HCT116 (cell line): Measurements from ENCODE around the gene CDC42EP4. TPM values are rescaled to one million over a fixed set of nuclear protein-coding genes. Genes with fewer than 3 reads are reported as not detected.

ENCODE experiments used
- ATAC-seq: fragments of 200-7000 bp; cut with Tn5 transposase; 2 replicates; pipeline ENCODE4 v1.9.1; 2020; ENCODE audit warnings: mild to moderate bottlenecking, moderate library complexity
- BruUV-seq: library from RNA; stranded (reverse); fragments of 400-500 nt; replicated peaks from 2 replicates; lab custom pipeline; 2021; lab: Mats Ljungman, UMichigan
- CTCF ChIA-PET: fragments of 300-600 bp; sonication (Branson Sonifier 250); formaldehyde crosslinking; loops from one replicate; lab custom pipeline; 2021; ENCODE audit warnings: antibody characterized with exemption; lab: Charles Lee
- POLR2A ChIA-PET: fragments of 300-600, 350-600 bp; sonication (Branson Sonifier 250); formaldehyde crosslinking; loops from one replicate; lab custom pipeline; 2021; ENCODE audit warnings: antibody characterized with exemption; lab: Charles Lee
- RAD21 ChIA-PET, 2 experiments: fragments of 300-600 bp; sonication (Branson Sonifier 250); formaldehyde crosslinking; loops; one replicate each; lab custom pipeline; 2023; ENCODE audit warnings: low total read pairs in 2 of 2; ENCODE audit not compliant: uncharacterized antibody in 2 of 2, unreplicated experiment in 2 of 2, low non-redundant PET in 1 of 2; lab: Charles Lee
- DNase-seq: peaks from one replicate; pipeline ENCODE4 v3.0.0-alpha.2; 2010; ENCODE audit warnings: low read depth, low spot score
- H2AFZ ChIP-seq: fragments of 200-600 bp; shearing (Covaris generic), sonication (generic); 2 replicates; pipeline ENCODE4 v1.6.1; 2017; ENCODE audit warnings: low read depth, mixed run types, mixed read lengths, antibody characterized with exemption, low read length; ENCODE audit not compliant: poor library complexity, severe bottlenecking
- H3K27ac ChIP-seq: 2 replicates; pipeline ENCODE4 v1.5.1; 2012; ENCODE audit warnings: low read depth, low read length
- H3K27me3 ChIP-seq: fragments of 200-600 bp; sonication (generic); 2 replicates; pipeline ENCODE4 v1.6.1; 2016; ENCODE audit warnings: mixed run types, low read length, mixed read lengths; ENCODE audit not compliant: insufficient read depth
- H3K36me3 ChIP-seq, 2 experiments: fragments of 200-500 bp in 1 of 2; fragments of 200-600 bp in 1 of 2; sonication (Bioruptor generic) in 1 of 2; sonication (generic) in 1 of 2; 2 replicates each; pipeline versions ENCODE4 v1.5.1 to v1.6.1; 2014 to 2016; ENCODE audit warnings: low read length in 2 of 2, inconsistent platforms in 1 of 2, mixed read lengths in 1 of 2, mixed run types in 1 of 2; ENCODE audit not compliant: insufficient read depth in 2 of 2, control insufficient read depth in 1 of 2
- H3K4me1 ChIP-seq, 2 experiments: fragments of 200-600 bp in 1 of 2; sonication (generic) in 1 of 2; 2 replicates each; pipeline versions ENCODE4 v1.5.1 to v1.6.1; 2012 to 2017; ENCODE audit warnings: low read length in 2 of 2, inconsistent platforms in 1 of 2, mild to moderate bottlenecking in 1 of 2, mixed read lengths in 1 of 2, mixed run types in 1 of 2, moderate library complexity in 1 of 2; ENCODE audit not compliant: insufficient read depth in 2 of 2, control insufficient read depth in 1 of 2
- H3K4me2 ChIP-seq: fragments of 200-600 bp; sonication (generic); 2 replicates; pipeline ENCODE4 v1.6.1; 2017; ENCODE audit warnings: mixed run types, low read length, mixed read lengths
- H3K4me3 ChIP-seq, 2 experiments: fragments of 200-600 bp in 1 of 2; sonication (generic) in 1 of 2; replicated peaks in 1 of 2; 2 replicates each; pipeline ENCODE4 v1.5.1; 2011 to 2016; ENCODE audit warnings: low read length in 2 of 2, control low read depth in 1 of 2, low read depth in 1 of 2, mild to moderate bottlenecking in 1 of 2, mixed read lengths in 1 of 2, mixed run types in 1 of 2
- H3K79me2 ChIP-seq: fragments of 200-600 bp; sonication (generic); 2 replicates; pipeline ENCODE4 v1.6.1; 2017; ENCODE audit warnings: mild to moderate bottlenecking, mixed run types, low read length, moderate library complexity, mixed read lengths; ENCODE audit not compliant: insufficient read depth
- H3K9ac ChIP-seq: fragments of 200-600 bp; sonication (generic); 2 replicates; pipeline ENCODE4 v1.6.1; 2016; ENCODE audit warnings: low read length, mixed read lengths
- H3K9me2 ChIP-seq: fragments of 200-600 bp; sonication (generic), shearing (Covaris generic); 2 replicates; pipeline ENCODE4 v1.6.1; 2017; ENCODE audit warnings: mixed run types, mild to moderate bottlenecking, moderate library complexity; ENCODE audit not compliant: insufficient read depth
- H3K9me3 ChIP-seq, 2 experiments: fragments of 200-500 bp in 1 of 2; fragments of 200-600 bp in 1 of 2; sonication (Bioruptor generic) in 1 of 2; sonication (generic) in 1 of 2; 2 replicates each; pipeline ENCODE4 v1.6.1; 2014 to 2017; ENCODE audit warnings: low read length in 2 of 2, mixed read lengths in 2 of 2, inconsistent platforms in 1 of 2, low read depth in 1 of 2, mild to moderate bottlenecking in 1 of 2, mixed run types in 1 of 2, moderate library complexity in 1 of 2; ENCODE audit not compliant: control insufficient read depth in 1 of 2, insufficient read depth in 1 of 2
- H4K20me1 ChIP-seq: fragments of 200-600 bp; sonication (generic), shearing (Covaris generic); 2 replicates; pipeline ENCODE4 v1.6.1; 2017; ENCODE audit warnings: mixed run types, mild to moderate bottlenecking, moderate library complexity; ENCODE audit not compliant: insufficient read depth
- CBX3 ChIP-seq: IDR thresholded peaks from 2 replicates; pipeline ENCODE4 v1.6.1; 2012; ENCODE audit warnings: low read depth
- CEBPB ChIP-seq: IDR thresholded peaks from 2 replicates; pipeline ENCODE4 v1.6.1; 2012; ENCODE audit warnings: low read depth
- ELF1 ChIP-seq: IDR thresholded peaks from 2 replicates; pipeline ENCODE4 v1.6.1; 2012; ENCODE audit warnings: low read depth, borderline replicate concordance
- EZH2 ChIP-seq: fragments of 200-600 bp; sonication (generic); IDR thresholded peaks from 2 replicates; pipeline ENCODE4 v1.6.1; 2017; ENCODE audit warnings: antibody characterized with exemption, mixed run types
- EZH2phosphoT487 ChIP-seq: fragments of 200-600 bp; IDR thresholded peaks from 2 replicates; pipeline ENCODE4 v1.6.1; 2018; ENCODE audit warnings: antibody characterized with exemption, borderline replicate concordance
- FOSL1 ChIP-seq: IDR thresholded peaks from 2 replicates; pipeline ENCODE4 v1.6.1; 2012; ENCODE audit warnings: low read depth
- JUND ChIP-seq: IDR thresholded peaks from 2 replicates; pipeline ENCODE4 v1.6.1; 2012
- POLR2A ChIP-seq: IDR thresholded peaks from 2 replicates; pipeline ENCODE4 v1.7.0; 2011; ENCODE audit warnings: borderline replicate concordance; ENCODE audit not compliant: insufficient read depth, insufficient read length; ENCODE audit errors: extremely low read depth
- POLR2AphosphoS5 ChIP-seq: IDR thresholded peaks from 2 replicates; pipeline ENCODE4 v1.6.1; 2011; ENCODE audit warnings: mild to moderate bottlenecking, low read depth, low read length, moderate library complexity
- RAD21 ChIP-seq: IDR thresholded peaks from 2 replicates; pipeline ENCODE4 v1.6.1; 2012; ENCODE audit warnings: low read depth, mild to moderate bottlenecking
- SIN3A ChIP-seq: IDR thresholded peaks from 2 replicates; pipeline ENCODE4 v1.6.1; 2012; ENCODE audit warnings: low read depth
- SP1 ChIP-seq: IDR thresholded peaks from 2 replicates; pipeline ENCODE4 v1.6.1; 2012; ENCODE audit warnings: low read depth
- TCF7L2 ChIP-seq: IDR thresholded peaks from 2 replicates; pipeline ENCODE4 v1.7.0; 2011; ENCODE audit warnings: borderline replicate concordance, inconsistent platforms; ENCODE audit not compliant: insufficient read depth, insufficient read length; ENCODE audit errors: extremely low read depth
- ZFX ChIP-seq: fragments of 450-650 bp; IDR thresholded peaks from 2 replicates; pipeline ENCODE4 v1.6.1; 2017
- intact Hi-C: fragments of 100-400 bp; cut with micrococcal nuclease; formaldehyde crosslinking; loops from 2 replicates; pipeline ENCODE4 v1.10.0; 2022
- total RNA-seq: library from RNA; stranded (reverse); gene quantifications from one replicate; pipeline ENCODE4 v1.2.1, GENCODE V29; 2021; ENCODE audit not compliant: unreplicated experiment
- TF ChIP-seq, protein P1 (sequence below): IDR thresholded peaks from 2 replicates; pipeline ENCODE4 v1.6.1; 2012; ENCODE audit warnings: low read depth

The CDC42EP4 gene
- total RNA-seq, 1 experiment from 2014 or later, result 54.9 TPM

DNA sequence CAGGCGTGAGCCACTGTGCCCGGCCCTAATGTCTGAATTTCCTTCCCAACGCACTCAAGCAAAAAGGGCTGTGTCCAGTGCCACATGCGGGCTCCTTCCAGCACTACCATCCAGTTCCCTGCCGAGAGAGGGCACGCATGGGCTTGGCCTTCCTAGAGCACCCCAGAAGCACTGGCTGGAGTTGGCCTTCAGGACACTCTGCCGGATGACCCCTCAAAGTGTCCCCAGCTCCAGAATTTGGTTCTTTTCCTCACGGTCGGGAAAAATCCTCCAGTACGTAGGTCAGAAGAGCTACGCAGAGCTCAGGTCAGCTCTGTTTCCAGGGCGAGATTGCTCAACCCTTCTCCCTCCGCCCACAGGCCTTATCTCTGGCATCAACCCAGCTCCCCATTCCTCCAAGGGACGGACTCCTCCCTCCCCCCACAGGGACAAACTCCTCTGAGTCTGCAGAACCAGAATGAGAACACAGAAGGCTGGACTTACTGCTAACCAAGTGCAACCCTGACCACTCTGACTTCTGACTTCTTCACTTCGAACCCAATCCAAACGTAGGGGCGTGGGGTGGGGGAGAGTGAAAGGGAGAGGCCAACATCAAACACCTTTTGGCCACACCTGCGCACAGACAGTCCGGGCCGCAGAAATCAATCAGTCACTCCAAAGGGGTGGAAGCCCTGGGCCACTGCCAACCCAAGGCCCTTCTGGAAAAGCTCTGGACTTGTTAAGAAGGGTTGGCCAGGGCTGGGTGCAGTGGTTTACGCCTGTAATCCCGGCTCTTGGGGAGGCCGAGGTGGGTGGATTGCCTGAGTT is 3.6 kb downstream of the CDC42EP4 start:
- Histone ChIP-seq H3K27ac (peak overlapping the region; percentile 88), H4K20me1 (no peaks in the 10 kb centered on the region), H3K27me3 (no peaks in the 10 kb centered on the region), H3K4me1 (peaks cover 62 to 83% of the 10 kb centered on the region in 2 experiments), H3K4me2 (peak overlapping the region; percentile 96), H3K4me3 (peak overlapping the region; percentile 47 to 100), H2AFZ (no peak overlapping the region), H3K36me3 (no peaks in the 10 kb centered on the region), H3K9me2 (no peaks in the 10 kb centered on the region), H3K9ac (peak overlapping the region; percentile 96), H3K9me3 (no peaks in the 10 kb centered on the region), H3K79me2 (peaks cover 82% of the 10 kb centered on the region)
- TF ChIP-seq TCF7L2 (no peak), POLR2AphosphoS5 (peak; percentile 39; the same call in 1 of the 2 replicates)
- CTCF ChIA-PET, result interaction anchor here (0.7 to 2.6 kb wide), 4 partner anchors 10 to 62 kb away, joined by 3 to 16 read pairs (median 4); no protein-coding TSS in a partner anchor
- peak; percentile 86 for DNase-seq
- RAD21 ChIA-PET, result interaction anchor here (0.5 to 1.2 kb wide), 4 partner anchors 12 to 64 kb away, joined by 3 to 7 read pairs (median 4); no protein-coding TSS in a partner anchor
- POLR2A ChIA-PET, result interaction anchor here (0.6 to 1.8 kb wide), 8 partner anchors 9 to 52 kb away, joined by 3 to 15 read pairs (median 4); no protein-coding TSS in a partner anchor
- BruUV-seq, result TSS peak; percentile 11
- peak; percentile 26 for ATAC-seq
- intact Hi-C loops, result loop anchor here (1.0 kb wide), 1 partner anchor 15 kb away; no protein-coding TSS in a partner anchor

DNA sequence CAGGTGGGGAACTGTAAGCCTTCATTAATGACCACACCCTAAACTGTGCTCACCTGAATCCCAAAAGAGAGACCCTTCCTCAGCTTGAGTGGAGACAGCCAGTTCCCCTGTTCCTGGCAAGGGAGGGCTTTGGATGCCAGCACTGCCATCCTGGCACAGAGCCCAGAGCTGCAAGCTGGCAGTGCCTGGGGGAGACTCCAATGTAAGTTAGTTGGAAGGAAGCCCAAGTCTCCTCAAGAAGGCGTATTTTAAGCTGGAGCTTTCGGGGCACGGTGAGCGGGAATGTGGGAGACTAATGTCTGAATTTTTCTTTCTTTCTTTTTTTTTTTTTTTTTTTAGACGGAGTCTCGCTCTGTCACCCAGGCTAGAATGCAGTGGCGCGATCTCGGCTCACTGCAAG is 4.7 kb downstream of the CDC42EP4 start:
- Histone ChIP-seq H3K79me2 (peaks cover 90% of the 10 kb centered on the region), H3K9ac (peak overlapping the region; percentile 66; the same call in 1 of the 2 replicates), H3K27me3 (no peaks in the 10 kb centered on the region), H2AFZ (no peak overlapping the region), H3K27ac (peak overlapping the region; percentile 70), H4K20me1 (no peaks in the 10 kb centered on the region), H3K4me2 (peak overlapping the region; percentile 83), H3K9me3 (no peaks in the 10 kb centered on the region), H3K4me3 (no peak overlapping the region), H3K36me3 (no peaks in the 10 kb centered on the region), H3K4me1 (peaks cover 57 to 79% of the 10 kb centered on the region in 2 experiments), H3K9me2 (no peaks in the 10 kb centered on the region)
- intact Hi-C loops, result no loop called here
- ChIA-PET RAD21 (interaction anchor here (0.7 to 1.2 kb wide), 2 partner anchors 36 to 63 kb away, joined by 3 to 4 read pairs; no protein-coding TSS in a partner anchor), CTCF (interaction anchor here (2.6 kb wide), 1 partner anchor 63 kb away, joined by 16 read pairs; no protein-coding TSS in a partner anchor), POLR2A (interaction anchor here (1.6 to 3.9 kb wide), 2 partner anchors 16 to 53 kb away, joined by 4 to 14 read pairs; no protein-coding TSS in a partner anchor)
- no peak for ATAC-seq
- DNase-seq, result no peak
- BruUV-seq, result no TSS peak
- TF ChIP-seq EZH2 (no peak), CBX3 (no peak), CEBPB (no peak), RAD21 (no peak), POLR2A (no peak), JUND (no peak), EZH2phosphoT487 (no peak), SIN3A (no peak), ZFX (no peak), ELF1 (no peak), FOSL1 (no peak), SP1 (no peak)
- TF ChIP-seq, protein P1, sequence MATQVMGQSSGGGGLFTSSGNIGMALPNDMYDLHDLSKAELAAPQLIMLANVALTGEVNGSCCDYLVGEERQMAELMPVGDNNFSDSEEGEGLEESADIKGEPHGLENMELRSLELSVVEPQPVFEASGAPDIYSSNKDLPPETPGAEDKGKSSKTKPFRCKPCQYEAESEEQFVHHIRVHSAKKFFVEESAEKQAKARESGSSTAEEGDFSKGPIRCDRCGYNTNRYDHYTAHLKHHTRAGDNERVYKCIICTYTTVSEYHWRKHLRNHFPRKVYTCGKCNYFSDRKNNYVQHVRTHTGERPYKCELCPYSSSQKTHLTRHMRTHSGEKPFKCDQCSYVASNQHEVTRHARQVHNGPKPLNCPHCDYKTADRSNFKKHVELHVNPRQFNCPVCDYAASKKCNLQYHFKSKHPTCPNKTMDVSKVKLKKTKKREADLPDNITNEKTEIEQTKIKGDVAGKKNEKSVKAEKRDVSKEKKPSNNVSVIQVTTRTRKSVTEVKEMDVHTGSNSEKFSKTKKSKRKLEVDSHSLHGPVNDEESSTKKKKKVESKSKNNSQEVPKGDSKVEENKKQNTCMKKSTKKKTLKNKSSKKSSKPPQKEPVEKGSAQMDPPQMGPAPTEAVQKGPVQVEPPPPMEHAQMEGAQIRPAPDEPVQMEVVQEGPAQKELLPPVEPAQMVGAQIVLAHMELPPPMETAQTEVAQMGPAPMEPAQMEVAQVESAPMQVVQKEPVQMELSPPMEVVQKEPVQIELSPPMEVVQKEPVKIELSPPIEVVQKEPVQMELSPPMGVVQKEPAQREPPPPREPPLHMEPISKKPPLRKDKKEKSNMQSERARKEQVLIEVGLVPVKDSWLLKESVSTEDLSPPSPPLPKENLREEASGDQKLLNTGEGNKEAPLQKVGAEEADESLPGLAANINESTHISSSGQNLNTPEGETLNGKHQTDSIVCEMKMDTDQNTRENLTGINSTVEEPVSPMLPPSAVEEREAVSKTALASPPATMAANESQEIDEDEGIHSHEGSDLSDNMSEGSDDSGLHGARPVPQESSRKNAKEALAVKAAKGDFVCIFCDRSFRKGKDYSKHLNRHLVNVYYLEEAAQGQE, result no peak
